M059J (cell line): ENCODE results near the gene SUOX. TPM values are rescaled to one million over a fixed set of nuclear protein-coding genes. Genes with fewer than 3 reads are reported as not detected.
"Not testable (repeated sequence)": the region's sequence is repeated elsewhere in the genome, so short reads cannot be mapped to it uniquely, and the experiment has no call there.

Experiments used
- DNase-seq: peaks from one replicate; pipeline ENCODE4 v3.0.0-alpha.2; 2012; ENCODE audit warnings: low read depth
- total RNA-seq: library from RNA; depleted of rRNA; stranded (reverse); fragments of >200 nt; shearing (Covaris generic); gene quantifications from 2 replicates; pipeline ENCODE4 v1.2.3, GENCODE V29; 2014

The SUOX gene
- total RNA-seq, 1 experiment from 2014 or later, result 17.0 TPM

- no peak for DNase-seq
Observed at GRCh38 chr12:55983232-55983842, 13.7 kb upstream of the SUOX start.

DNA sequence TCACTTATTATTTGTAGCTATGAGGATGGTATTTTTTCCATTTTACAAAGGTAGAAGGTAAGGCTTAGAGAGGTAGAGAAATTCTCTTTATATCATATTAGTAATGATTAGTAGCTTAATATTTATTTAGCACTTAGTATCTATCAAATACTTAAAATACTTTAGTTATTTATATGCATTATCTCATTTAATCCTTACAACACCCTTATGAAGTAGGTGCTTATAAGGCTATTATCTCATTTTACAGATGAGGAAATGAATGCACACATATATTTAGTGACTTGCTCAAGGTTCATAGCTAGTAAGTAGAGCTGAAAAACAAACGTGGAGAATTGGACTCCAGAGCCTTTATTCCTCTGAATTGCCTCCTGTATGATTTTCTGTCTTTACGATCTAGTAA, 12.2 kb upstream of the SUOX start:
- no peak for DNase-seq

DNA sequence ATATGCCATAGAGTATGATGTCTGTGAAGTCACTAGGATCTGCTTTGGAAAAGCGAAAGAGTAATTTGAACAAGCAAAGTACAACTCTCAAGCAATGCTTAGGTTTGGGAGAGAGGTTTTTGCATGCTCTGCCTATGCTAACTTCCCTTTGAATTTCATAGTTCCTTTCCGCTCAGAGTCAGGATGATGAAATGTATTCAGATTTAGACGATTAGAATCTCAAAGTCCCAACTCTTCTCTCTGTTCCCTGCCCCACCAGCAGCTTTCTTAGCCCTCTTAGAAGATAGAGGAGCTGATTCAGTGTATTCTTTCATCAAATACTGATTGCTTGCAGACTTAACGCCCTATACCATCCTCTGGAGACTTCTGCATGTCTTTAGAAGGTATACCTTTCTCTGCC, 11.7 kb upstream of the SUOX start:
- no peak for DNase-seq

DNA sequence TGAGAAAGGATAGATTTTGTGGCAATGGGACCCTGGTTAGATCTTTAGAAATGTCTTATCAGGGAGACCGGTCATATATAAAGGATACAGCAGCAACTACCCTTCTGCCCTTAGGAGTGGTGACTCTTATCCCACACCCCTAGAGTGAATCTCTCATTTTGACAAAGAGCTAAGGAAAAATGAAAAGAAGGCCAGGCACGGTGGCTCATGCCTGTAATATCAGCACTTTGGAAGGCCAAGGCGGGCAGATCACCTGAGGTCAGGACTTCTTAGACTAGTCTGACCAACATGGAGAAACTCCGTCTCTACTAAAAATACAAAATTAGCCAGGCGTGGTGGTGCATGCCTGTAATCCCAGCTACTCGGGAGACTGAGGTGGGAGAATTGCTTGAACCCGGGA, 11.1 kb upstream of the SUOX start:
- not testable (repeated sequence) for DNase-seq

- no peak for DNase-seq
Observed at GRCh38 chr12:55991110-55991509, 6.0 kb upstream of the SUOX start.

DNA sequence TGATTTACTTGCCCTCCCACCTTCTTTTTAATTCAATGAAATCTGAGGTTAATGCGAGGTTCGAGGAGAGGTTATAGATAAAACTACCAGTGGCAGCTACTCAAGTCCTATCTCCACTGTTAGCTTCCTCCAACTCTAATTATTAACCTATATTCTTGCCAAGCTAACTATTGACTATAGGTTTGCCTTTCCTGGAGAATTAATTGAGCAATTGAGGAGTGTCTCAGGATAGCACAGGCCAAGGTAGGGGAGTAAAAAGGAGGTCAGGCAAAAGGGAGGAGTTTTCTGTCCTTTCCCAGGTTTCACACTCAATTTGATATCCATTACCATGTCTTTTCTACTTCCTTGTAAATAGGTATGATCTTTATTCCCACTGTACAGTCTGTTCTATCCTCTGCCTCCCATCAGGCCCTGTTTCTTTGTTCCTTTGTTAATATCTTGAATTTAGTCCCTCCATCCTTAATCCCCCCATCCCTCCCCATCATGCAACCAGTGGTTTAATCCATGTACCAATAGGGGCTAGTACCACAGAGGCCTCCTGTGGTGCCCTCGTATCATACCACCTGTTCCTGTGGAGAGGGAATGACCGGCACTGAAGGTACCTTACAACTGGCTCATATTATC, 3.7 kb upstream of the SUOX start:
- DNase-seq, result no peak

- DNase-seq, result no peak
Observed at GRCh38 chr12:55995366-55995765, 1.7 kb upstream of the SUOX start.

GRCh38 chr12:55996201-55996714, 818 bp upstream of the SUOX start:
- peak; percentile 69 for DNase-seq

DNA sequence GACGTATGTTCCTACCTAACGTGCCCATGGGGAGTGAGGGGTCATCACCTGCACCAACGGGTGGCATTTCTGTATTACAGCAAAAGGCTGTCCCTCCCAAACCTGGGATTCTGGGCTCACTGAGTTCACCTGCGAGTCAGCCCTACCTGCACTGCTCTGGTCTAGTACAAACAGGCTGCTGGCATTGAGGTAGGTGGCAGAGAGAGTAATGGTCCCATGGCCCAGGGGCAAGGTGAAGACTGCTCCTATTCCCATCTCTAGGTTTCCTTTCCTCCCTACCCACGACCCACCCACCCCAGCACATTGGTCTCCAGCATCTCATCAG, 421 bp downstream of the SUOX start:
- DNase-seq, result no peak

- not testable (repeated sequence) for DNase-seq
Observed at GRCh38 chr12:55999522-55999921, 2.4 kb downstream of the SUOX start.

DNA sequence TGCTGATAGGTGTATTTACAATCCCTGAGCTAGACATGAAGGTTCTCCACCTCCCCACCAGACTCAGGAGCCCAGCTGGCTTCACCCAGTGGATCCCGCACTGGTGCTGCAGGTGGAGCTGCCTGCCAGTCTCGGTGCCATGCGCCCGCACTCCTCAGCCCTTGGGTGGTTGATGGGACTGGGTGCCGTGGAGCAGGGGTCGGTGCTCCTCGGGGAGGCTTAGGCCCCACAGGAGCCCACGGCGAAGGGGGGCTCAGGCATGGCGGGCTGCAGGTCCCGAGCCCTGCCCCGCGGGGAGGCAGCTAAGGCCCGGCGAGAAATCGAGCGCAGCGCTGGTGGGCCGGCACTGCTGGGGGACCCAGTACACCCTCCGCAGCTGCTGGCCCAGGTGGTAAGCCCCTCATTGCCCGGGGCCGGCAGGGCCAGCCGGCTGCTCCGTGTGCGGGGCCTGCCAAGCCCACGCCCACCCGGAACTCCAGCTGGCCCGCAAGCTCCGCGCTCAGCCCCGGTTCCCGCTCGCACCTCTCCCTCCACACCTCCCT, 3.0 kb downstream of the SUOX start:
- not testable (repeated sequence) for DNase-seq

- DNase-seq, result no peak
Observed at GRCh38 chr12:56001487-56002100, 4.5 kb downstream of the SUOX start.

- DNase-seq, result not testable (repeated sequence)
Observed at GRCh38 chr12:56003376-56003775, 6.3 kb downstream of the SUOX start.

GRCh38 chr12:56004211-56004610, 7.1 kb downstream of the SUOX start:
- DNase-seq, result no peak

DNA sequence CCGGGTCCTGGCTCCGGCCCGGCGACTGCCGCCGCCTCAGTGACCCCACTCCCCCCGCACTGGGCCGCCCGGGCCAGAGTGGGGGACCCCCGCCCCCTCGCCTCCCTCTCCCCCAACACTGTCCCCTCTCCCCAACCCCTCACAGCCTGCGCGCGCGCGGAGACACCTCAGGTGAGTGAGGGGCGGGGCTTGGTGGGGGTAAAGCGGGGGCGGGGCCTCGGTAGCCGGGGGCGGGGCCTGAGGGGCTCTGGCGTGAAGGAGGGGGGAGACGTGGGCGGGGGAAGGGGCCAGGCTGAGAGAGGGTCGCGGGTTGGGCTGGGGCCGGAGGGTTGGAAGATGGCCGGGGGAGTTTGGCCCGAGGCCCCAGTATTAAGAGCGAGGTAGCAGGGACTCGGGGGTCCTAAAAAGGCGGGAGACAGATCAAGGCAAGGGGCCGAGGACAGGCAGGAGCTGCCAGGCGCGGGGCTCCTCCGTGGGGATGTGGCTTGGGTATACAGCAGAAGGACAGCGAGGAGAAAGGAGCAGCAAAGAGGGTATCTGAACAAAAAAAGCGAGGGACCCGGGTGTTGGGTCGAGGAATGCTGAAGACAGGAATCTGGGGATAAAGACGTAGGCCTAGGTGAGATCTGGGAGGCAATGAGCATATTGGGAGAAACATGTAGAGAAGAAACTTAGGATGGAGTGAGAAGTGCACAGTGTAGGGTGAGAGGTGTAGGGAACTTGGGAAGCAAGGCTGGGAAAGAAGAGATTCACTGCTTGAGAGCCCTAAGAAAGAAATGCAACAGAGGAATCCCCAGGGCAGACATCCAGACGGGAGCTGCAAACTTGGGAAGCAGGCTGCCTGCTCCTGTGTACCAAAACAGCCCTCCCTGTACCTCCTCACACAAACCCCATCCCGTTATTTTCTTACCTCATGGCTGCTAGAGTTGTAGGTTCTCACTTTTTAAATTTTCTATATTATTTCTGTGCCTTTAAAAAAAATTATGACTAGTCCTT, 10.8 kb downstream of the SUOX start:
- peak; percentile 23 for DNase-seq

- DNase-seq, result no peak
Observed at GRCh38 chr12:56010111-56010570, 13.1 kb downstream of the SUOX start.

GRCh38 chr12:56011509-56012090, 14.5 kb downstream of the SUOX start:
- no peak for DNase-seq

DNA sequence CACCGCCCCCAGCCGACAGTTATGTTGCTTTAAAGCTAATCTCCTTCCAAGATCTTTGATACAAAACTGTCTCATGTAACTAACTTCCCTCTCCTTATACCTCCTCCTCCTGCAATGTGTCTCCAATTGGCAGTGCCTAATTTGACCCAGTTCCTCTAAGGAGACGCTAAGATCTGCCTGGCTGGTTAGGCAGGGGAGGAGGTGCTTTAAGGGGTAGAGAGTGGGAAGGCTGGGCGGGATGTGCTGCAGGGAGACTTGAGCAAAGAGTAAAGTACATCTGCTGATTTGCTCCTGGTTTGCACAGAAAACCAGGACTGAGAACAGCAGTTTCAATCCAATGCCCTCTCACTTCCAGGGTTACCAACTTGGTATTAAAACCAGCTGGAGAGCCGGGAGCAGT, 16.4 kb downstream of the SUOX start:
- DNase-seq, result no peak

DNA sequence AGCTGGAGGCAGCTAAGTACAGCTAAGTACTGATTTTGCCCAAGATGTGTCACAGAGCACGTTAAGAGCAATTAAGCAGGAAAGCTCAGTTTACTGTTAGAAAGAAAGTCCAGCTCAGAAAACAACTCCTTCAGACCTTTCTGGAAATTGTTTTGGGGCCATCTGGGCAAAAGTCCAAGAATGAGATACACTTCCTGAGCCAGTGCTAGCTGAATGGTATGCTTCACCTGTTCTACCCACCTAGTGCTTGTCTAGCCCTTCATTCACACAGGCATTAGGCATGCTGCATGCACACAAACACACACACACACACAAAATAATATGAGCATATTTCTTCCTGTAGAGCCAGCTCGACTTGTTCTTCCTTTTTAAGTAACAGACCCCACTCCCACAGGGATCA, 17.1 kb downstream of the SUOX start:
- peak; percentile 9 for DNase-seq

- DNase-seq, result no peak
Observed at GRCh38 chr12:56017181-56017580, 20.1 kb downstream of the SUOX start.

DNA sequence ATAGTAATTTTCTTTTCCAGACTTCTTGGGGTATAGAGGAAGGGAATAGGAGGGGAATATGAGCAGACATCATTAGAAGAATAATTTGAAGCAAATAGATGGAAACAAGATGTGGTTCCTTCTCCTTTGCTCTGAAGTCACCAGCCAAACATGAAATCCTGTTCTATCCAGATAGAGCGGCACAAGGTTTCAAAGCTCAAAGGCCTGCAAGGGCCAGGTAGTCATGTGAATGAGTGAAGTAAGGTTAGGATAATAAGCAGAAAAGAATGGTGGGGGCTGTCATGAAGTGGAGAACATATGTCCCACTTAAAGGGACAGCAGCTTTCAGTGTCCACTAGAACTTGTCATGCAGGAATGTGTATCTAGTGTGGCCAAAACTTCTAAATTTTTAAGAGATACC, 21.3 kb downstream of the SUOX start:
- DNase-seq, result no peak
